Measurements from ENCODE around the gene RNF217. TPM values are rescaled to one million over a fixed set of nuclear protein-coding genes. Genes with fewer than 3 reads are reported as not detected.

The RNF217 gene
- total RNA-seq, 2 experiments from 2014 or later: 1.1 to 2.0 TPM

DNA sequence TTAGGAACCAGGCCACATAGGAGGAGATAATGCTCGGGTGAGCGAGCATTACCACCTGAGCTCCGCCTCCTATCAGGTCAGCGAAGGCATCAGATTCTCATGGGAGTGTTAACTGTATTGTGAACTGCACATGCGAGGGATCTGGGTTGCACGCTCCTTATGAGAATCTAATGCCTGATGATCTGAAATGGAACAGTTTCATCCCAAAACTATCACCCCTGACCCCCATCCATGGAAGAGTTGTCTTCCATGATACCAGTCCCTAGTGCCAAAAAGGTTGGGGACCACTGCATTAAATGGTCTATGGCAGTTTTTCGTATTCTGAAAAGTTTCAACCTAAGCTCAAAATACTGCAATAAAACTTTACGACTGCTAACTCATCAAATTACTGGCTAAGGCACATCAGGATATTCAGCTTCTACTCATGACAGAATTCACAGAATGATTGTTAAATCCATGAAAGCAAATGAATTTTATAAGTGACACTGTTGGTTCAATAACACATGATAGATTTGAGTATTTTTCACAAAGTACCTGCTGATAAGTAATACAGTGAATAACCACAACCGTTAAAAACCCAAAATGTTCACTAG lies 25.9 kb downstream of the RNF217 start:
- no peak for DNase-seq
- H3K4me1 Mint-ChIP-seq: peaks cover 8% of the 10 kb centered on the region
- no peaks in the 10 kb centered on the region for H3K27me3 Mint-ChIP-seq
- ChIA-PET POLR2A (no interaction called here), CTCF (interaction anchor here (1.4 kb wide), 1 partner anchor 165 kb away, joined by 3 read pairs; the partner anchor contains the start of gene TPD52L1)
- no peak overlapping the region for H3K27ac Mint-ChIP-seq
- no peak overlapping the region for H3K4me3 Mint-ChIP-seq
- no peaks in the 10 kb centered on the region for H3K36me3 Mint-ChIP-seq (ENCODE audit: low read depth)
- no peaks in the 10 kb centered on the region for H3K9me3 Mint-ChIP-seq

DNA sequence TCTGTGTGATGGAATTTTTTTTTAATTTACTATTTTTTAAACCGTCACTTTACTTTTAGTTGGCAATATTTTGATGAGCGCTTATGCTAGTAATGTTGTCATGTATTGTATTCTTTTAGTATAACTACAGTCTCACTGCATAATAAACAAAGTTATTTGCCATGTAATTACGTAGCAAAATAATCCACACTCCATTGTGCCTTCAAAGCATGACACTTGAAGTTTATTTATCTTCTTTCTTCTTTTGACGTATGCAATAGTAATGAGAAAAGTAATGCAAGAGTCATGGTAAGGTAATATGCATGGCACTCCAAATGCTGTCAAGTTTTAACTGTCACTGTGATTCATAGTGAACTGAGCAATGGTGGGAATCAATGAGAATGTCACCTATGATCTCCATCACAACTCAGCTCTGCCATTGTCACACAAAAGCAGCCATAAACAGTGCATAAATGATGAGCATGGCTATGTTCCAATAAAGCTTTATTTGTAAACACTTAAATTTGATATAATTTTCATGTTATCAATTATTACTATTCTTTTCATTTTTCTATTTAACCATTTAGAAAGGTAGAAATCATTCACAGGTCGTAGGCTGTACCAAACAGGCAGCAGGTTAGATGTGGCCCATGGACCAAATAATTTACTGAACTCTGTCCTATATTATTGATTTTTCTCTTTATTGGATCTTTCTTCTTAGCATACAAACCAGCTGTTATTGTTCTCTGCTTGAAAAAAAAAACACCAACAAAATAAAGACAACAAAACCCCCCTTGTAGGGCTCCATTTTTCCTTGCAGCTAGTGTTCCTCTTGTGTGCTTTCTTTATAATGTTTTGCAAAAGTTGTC lies 27.1 kb downstream of the RNF217 start:
- DNase-seq: no peak
- ChIA-PET CTCF (no interaction called here), POLR2A (no interaction called here)
- Mint-ChIP-seq H3K4me3 (no peak overlapping the region), H3K27me3 (no peaks in the 10 kb centered on the region), H3K4me1 (peaks cover 8% of the 10 kb centered on the region), H3K36me3 (ENCODE audit: low read depth) (no peaks in the 10 kb centered on the region), H3K9me3 (no peaks in the 10 kb centered on the region), H3K27ac (no peak overlapping the region)

DNA sequence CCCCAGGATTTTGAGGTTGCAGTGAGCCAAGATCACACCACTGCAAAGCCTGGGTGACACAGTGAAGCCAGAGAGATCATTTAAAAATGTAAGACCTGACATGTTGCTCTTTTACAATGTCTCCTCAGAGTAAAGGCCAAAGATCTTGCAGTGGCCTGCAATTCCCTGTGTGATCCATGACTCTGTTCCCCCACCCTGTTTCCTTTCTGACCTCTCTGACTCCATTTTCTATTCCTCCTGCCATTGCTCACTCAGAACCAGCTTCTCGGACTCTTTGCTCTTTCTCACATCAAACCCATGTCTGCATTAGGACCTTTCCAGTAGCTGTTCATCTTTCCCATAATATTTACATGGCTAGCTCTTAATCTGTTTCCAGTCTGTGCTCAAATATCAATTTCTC lies 28.8 kb downstream of the RNF217 start:
- Mint-ChIP-seq H3K9me3 (no peaks in the 10 kb centered on the region), H3K4me3 (no peak overlapping the region), H3K36me3 (ENCODE audit: low read depth) (no peaks in the 10 kb centered on the region), H3K4me1 (peaks cover 6% of the 10 kb centered on the region), H3K27ac (no peak overlapping the region), H3K27me3 (no peaks in the 10 kb centered on the region)
- ChIA-PET POLR2A (no interaction called here), CTCF (interaction anchor here (0.6 kb wide), 1 partner anchor 1260 kb away, joined by 3 read pairs; no protein-coding TSS in a partner anchor)
- no peak for DNase-seq

DNA sequence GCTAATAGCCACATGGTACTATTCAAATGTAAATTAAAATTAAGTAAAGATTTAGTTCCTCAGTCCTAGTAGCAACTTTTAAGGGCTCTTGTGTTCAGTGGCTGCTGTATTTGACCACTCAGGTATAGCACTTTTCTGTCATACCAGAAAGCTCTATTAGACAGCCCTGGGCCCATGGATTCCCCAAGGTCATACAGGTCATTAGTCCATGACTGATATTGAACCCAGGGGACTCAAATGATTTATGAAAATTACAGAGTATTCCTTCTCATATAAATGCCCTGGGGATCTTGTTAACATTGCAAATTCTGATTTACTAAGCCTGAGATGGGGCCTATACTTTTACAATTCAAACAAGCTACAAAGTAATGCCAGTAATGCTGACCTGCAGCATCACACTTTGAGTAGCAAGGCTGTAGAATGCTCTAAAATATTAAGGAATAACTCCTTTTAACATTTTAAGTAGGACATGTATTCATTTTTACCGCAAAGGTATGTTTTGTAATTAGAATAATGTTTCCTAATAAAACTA lies 29.6 kb downstream of the RNF217 start:
- CTCF ChIA-PET: interaction anchor here (0.6 kb wide), 1 partner anchor 1259 kb away, joined by 3 read pairs; no protein-coding TSS in a partner anchor
- POLR2A ChIA-PET: no interaction called here
- no peak overlapping the region for H3K27ac Mint-ChIP-seq
- no peak for DNase-seq
- no peak overlapping the region for H3K4me3 Mint-ChIP-seq
- no peaks in the 10 kb centered on the region for H3K36me3 Mint-ChIP-seq (ENCODE audit: low read depth)
- no peaks in the 10 kb centered on the region for H3K27me3 Mint-ChIP-seq
- no peaks in the 10 kb centered on the region for H3K4me1 Mint-ChIP-seq
- no peaks in the 10 kb centered on the region for H3K9me3 Mint-ChIP-seq

DNA sequence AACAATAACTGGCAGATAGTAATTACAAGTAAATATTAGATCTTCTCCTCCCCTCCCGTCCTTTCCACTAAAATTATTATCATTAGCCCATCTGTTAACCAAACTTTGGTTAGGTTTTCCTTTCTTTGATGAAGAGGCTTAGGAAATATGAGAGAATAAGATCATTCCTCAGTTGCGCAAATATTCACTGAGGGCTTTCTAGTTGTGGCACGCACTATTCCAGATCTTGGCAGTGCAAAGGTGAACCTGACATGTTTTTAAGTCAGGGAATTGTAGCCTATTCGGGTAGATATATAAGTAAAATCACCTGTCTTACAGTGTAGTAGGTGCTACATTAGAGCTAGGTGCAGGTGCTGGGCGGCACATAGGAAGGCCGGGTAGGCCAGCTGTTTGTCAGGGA lies 31.1 kb downstream of the RNF217 start:
- DNase-seq: no peak
- H3K27ac Mint-ChIP-seq: no peak overlapping the region
- no peaks in the 10 kb centered on the region for H3K36me3 Mint-ChIP-seq (ENCODE audit: low read depth)
- H3K27me3 Mint-ChIP-seq: no peaks in the 10 kb centered on the region
- H3K9me3 Mint-ChIP-seq: no peaks in the 10 kb centered on the region
- POLR2A ChIA-PET: no interaction called here
- H3K4me3 Mint-ChIP-seq: no peak overlapping the region
- CTCF ChIA-PET: no interaction called here
- no peaks in the 10 kb centered on the region for H3K4me1 Mint-ChIP-seq

DNA sequence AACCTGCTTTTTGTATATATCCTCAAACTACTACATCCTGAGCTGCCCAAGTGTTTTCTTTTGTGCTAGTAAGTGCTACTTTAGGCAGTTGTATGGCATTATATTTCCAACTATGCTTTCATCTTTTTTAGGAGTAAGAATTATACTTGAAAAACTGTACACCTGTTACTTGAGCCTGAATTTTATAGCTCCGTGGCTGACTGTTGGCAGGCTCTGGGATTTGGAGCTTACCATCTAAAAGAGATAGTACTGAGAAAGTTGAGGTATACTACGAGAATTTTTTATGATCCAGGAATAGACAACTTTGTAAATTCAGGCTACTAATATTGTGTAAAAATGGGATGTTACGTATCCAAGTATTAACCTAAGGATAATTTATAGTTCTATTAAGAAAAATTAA lies 32.4 kb downstream of the RNF217 start:
- H3K36me3 Mint-ChIP-seq (ENCODE audit: low read depth): no peaks in the 10 kb centered on the region
- H3K4me1 Mint-ChIP-seq: no peaks in the 10 kb centered on the region
- no peaks in the 10 kb centered on the region for H3K9me3 Mint-ChIP-seq
- ChIA-PET CTCF (no interaction called here), POLR2A (no interaction called here)
- no peak for DNase-seq
- H3K27me3 Mint-ChIP-seq: no peaks in the 10 kb centered on the region
- H3K4me3 Mint-ChIP-seq: no peak overlapping the region
- H3K27ac Mint-ChIP-seq: no peak overlapping the region

DNA sequence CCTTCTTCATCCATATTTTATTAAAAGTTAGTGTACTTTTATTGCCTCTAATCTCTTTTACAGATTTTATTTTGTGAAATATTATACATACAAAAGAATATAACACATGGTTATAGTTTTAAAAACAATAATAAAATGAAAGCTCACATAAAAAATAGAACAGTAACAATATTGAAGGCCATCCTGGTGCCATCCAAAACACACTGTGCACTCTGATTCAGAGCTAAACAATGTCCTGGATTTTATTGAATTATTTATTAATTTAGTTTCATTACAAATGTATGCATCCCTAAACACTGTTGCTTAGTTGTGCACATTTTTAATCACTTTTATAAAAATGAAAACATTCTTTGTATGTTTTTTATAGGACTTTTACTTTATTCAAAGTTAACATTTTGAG lies 32.9 kb downstream of the RNF217 start:
- no peak for DNase-seq
- Mint-ChIP-seq H3K4me3 (no peak overlapping the region), H3K9me3 (no peaks in the 10 kb centered on the region), H3K27me3 (no peaks in the 10 kb centered on the region), H3K36me3 (ENCODE audit: low read depth) (no peaks in the 10 kb centered on the region), H3K4me1 (no peaks in the 10 kb centered on the region), H3K27ac (no peak overlapping the region)
- ChIA-PET POLR2A (no interaction called here), CTCF (no interaction called here)

DNA sequence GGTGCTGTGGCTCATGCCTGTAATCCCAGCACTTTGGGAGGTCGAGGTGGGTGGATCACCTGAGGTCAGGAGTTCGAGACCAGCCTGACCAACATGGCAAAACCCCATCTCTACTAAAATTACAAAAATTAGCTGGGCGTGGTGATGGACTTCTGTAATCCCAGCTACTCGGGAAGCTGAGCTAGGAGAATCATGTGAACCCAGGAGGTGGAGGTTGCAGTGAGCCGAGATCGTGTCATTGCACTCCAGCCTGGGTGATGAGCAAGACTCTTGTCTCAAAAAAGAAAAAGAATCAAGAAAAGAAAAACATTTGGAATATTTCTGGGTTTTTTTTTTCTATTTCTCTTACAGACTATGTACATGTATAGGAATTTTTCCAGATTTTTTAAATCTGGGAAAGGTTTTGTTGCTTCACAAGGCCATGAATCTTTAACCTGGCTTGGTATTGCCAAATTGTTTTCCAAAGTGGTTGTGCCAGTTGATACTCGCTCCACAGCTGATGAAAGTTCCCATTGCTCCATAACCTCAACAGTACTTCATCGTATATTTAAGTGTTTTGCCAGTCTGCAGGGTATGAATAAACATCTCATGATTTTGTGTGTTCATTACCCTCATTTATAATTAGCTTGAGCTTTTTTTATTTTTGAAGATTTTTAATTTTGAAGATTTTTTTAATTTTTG lies 33.5 kb downstream of the RNF217 start:
- no peaks in the 10 kb centered on the region for H3K27me3 Mint-ChIP-seq
- ChIA-PET POLR2A (no interaction called here), CTCF (interaction anchor here (1.1 kb wide), 1 partner anchor 118 kb away, joined by 3 read pairs; no protein-coding TSS in a partner anchor)
- no peaks in the 10 kb centered on the region for H3K36me3 Mint-ChIP-seq (ENCODE audit: low read depth)
- DNase-seq: no peak
- H3K4me3 Mint-ChIP-seq: no peak overlapping the region
- no peaks in the 10 kb centered on the region for H3K9me3 Mint-ChIP-seq
- H3K27ac Mint-ChIP-seq: no peak overlapping the region
- no peaks in the 10 kb centered on the region for H3K4me1 Mint-ChIP-seq

DNA sequence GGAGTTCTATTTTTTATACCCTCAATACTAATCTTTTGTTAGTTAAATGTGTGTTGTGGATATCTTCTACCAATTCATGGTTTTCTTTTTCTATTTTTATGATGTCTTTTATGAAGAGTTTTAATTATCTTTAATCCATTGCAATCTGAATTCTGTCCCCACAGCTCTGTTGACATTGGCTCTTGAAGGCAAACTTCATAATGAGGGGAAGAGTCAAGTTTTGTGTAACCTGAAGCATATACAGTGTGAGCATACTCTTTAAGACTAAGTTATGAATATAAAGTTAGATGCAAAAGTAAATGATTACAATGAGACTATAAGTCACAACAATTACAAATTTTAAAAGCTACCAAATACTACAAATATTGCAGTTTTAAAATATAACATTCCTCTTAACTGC lies 34.2 kb downstream of the RNF217 start:
- no peak for DNase-seq
- ChIA-PET CTCF (interaction anchor here (1.1 kb wide), 1 partner anchor 118 kb away, joined by 3 read pairs; no protein-coding TSS in a partner anchor), POLR2A (no interaction called here)
- no peak overlapping the region for H3K27ac Mint-ChIP-seq
- no peaks in the 10 kb centered on the region for H3K36me3 Mint-ChIP-seq (ENCODE audit: low read depth)
- H3K27me3 Mint-ChIP-seq: no peaks in the 10 kb centered on the region
- H3K4me3 Mint-ChIP-seq: no peak overlapping the region
- no peaks in the 10 kb centered on the region for H3K9me3 Mint-ChIP-seq
- no peaks in the 10 kb centered on the region for H3K4me1 Mint-ChIP-seq

DNA sequence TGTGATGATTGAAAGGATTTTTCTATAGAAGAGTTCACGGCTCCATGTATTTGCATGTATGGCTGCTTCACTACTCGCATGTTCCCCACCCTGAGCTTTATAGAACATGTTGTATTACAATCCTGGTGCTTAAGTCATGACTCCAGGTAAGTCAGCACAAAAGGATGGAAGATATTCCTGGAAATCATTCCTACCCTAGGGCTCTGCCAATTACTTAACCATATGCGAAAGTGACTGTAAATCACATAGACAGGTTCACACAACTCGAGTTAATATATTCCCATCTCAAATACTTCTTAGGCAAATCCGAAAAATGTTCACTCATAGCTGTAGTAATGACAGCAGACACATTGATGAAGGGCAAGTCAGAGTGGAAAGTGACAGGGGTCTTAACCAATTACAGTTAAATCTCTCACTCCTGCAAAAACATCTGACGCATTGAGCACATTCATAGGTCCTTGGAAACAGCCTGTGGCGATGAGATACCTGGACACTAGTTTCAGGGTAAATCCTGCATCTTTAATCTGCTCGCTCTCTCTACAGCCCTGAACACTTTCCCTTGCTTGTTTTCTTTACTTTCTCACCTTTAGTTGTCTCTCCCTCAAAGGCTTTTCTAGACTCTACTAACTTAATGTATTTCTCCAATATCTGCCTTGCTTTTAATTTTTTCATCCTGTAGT lies 35.1 kb downstream of the RNF217 start:
- ChIA-PET POLR2A (no interaction called here), CTCF (no interaction called here)
- H3K9me3 Mint-ChIP-seq: no peaks in the 10 kb centered on the region
- no peak for DNase-seq
- H3K36me3 Mint-ChIP-seq (ENCODE audit: low read depth): no peaks in the 10 kb centered on the region
- H3K27me3 Mint-ChIP-seq: no peaks in the 10 kb centered on the region
- H3K27ac Mint-ChIP-seq: no peak overlapping the region
- no peaks in the 10 kb centered on the region for H3K4me1 Mint-ChIP-seq
- no peak overlapping the region for H3K4me3 Mint-ChIP-seq

DNA sequence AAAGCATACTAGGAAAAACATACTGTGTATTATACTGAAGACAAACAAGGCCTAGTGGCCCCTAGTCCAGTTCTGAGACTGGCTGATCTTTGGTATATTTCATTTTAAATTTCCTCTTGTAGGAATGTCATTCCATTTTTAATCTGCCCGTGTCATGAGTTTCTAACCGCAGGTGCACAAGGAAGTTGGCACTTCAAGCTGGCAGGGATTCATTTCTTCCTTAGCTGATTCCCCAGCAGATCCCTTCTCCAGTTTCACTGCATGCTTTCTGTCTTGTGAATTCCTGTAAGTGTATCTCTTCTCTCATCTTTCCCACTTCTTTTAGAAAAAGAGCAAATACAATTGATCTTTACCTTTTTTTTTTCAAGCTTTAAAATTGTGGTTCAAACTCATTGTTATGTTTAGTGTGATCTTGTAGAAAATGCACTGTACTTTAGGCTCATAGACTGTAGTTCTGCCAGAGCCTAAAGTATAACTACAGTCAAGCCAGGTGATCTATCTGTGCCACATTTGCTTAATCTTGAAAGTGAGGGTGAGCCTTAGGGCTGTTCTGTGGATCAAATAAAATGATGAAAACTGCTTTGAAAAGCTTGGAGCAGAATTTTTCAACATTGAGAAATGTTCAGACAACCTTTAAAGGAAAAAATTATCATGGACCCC lies 37.0 kb downstream of the RNF217 start:
- Mint-ChIP-seq H3K36me3 (ENCODE audit: low read depth) (no peaks in the 10 kb centered on the region), H3K4me3 (no peak overlapping the region), H3K27ac (no peak overlapping the region), H3K27me3 (no peaks in the 10 kb centered on the region), H3K4me1 (no peaks in the 10 kb centered on the region), H3K9me3 (no peaks in the 10 kb centered on the region)
- POLR2A ChIA-PET: no interaction called here
- CTCF ChIA-PET: interaction anchor here (1.3 kb wide), 1 partner anchor 154 kb away, joined by 3 read pairs; the partner anchor contains the start of gene TPD52L1
- DNase-seq: no peak

DNA sequence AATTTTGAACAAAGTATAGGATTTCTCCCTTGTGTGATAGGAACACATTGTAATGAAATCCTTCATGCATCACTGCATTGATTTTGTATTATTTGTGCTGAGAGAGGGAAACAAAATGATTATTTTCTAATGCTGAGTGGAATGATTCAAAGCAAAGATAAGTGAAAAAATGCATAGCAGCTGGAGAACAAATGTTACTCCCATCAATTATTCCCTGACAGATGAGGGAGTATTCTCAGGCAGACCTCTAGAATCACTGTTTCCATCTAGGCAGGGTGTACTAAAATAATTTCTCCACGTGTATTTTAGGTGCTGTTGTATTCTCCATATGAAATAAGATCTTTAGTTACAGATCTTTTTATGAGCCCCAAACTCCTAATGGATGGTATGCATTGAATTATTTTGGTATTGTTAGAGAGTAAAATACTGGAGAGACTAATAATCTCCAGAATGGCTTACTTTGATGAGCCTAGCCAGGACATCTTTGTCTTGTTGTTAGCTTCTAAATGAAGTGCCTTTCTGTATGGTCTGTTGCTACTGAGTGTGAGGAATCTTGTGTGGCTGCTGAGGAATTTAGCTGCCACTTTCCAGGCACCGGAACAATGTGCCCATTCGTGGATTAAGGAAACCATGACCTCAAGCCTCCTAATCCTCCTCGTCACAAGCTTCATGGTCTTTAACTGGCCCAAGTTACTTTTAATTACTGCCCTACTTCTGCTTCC lies 39.6 kb downstream of the RNF217 start:
- Mint-ChIP-seq H3K4me1 (no peaks in the 10 kb centered on the region), H3K36me3 (ENCODE audit: low read depth) (no peaks in the 10 kb centered on the region), H3K4me3 (no peak overlapping the region), H3K27ac (no peak overlapping the region), H3K9me3 (no peaks in the 10 kb centered on the region), H3K27me3 (no peaks in the 10 kb centered on the region)
- POLR2A ChIA-PET: no interaction called here
- CTCF ChIA-PET: no interaction called here
- no peak for DNase-seq
